H9 (cell line): ENCODE measurements around the gene ZNF416. TPM values are rescaled to one million over a fixed set of nuclear protein-coding genes. Genes with fewer than 3 reads are reported as not detected.

Source experiments
- DNase-seq: peaks from one replicate; pipeline ENCODE4 v3.0.0-alpha.2; 2017
- H2AFZ ChIP-seq: one replicate; pipeline ENCODE4 v1.6.1; 2013; ENCODE audit warnings: mild to moderate bottlenecking, low read length, control low read depth, moderate library complexity
- H2AK5ac ChIP-seq: 2 replicates; pipeline ENCODE4 v1.6.1; 2013; ENCODE audit warnings: low read length, control low read depth, mixed read lengths; ENCODE audit not compliant: insufficient read length
- H2BK120ac ChIP-seq: one replicate; pipeline ENCODE4 v1.6.1; 2013; ENCODE audit warnings: low read depth, mild to moderate bottlenecking, low read length, control low read depth, inconsistent platforms; ENCODE audit not compliant: poor library complexity, severe bottlenecking
- H2BK12ac ChIP-seq: 2 replicates; pipeline ENCODE4 v1.6.1; 2013; ENCODE audit warnings: low read length, control low read depth, mixed read lengths, low read depth; ENCODE audit not compliant: insufficient read length
- H2BK15ac ChIP-seq: 2 replicates; pipeline ENCODE4 v1.6.1; 2013; ENCODE audit warnings: low read depth, low read length, control low read depth
- H2BK20ac ChIP-seq: one replicate; pipeline ENCODE4 v1.6.1; 2013; ENCODE audit warnings: low read depth, mild to moderate bottlenecking, low read length, control low read depth, inconsistent platforms; ENCODE audit not compliant: poor library complexity, severe bottlenecking
- H2BK5ac ChIP-seq: 2 replicates; pipeline ENCODE4 v1.6.1; 2013; ENCODE audit warnings: low read length, control low read depth, mixed read lengths; ENCODE audit not compliant: insufficient read length
- H3K14ac ChIP-seq: 2 replicates; pipeline ENCODE4 v1.6.1; 2013; ENCODE audit warnings: low read length, control low read depth; ENCODE audit not compliant: insufficient read depth
- H3K18ac ChIP-seq: 2 replicates; pipeline ENCODE4 v1.6.1; 2013; ENCODE audit warnings: low read depth, mild to moderate bottlenecking, mixed read lengths, low read length, control low read depth; ENCODE audit not compliant: insufficient read length
- H3K23ac ChIP-seq: 2 replicates; pipeline ENCODE4 v1.6.1; 2013; ENCODE audit warnings: low read length, control low read depth, mixed read lengths, low read depth; ENCODE audit not compliant: insufficient read length
- H3K23me2 ChIP-seq: 2 replicates; pipeline ENCODE4 v1.6.1; 2013; ENCODE audit warnings: low read depth, mild to moderate bottlenecking, mixed read lengths, low read length, control low read depth; ENCODE audit not compliant: insufficient read length, poor library complexity, severe bottlenecking
- H3K27ac ChIP-seq: 2 replicates; pipeline ENCODE4 v1.5.1; 2013; ENCODE audit warnings: low read length, control low read depth, mixed read lengths, low read depth; ENCODE audit not compliant: insufficient read length
- H3K27me3 ChIP-seq: 2 replicates; pipeline ENCODE4 v1.6.1; 2013; ENCODE audit warnings: low read length, control low read depth, inconsistent platforms; ENCODE audit not compliant: insufficient read depth
- H3K4ac ChIP-seq: 2 replicates; pipeline ENCODE4 v1.6.1; 2013; ENCODE audit warnings: low read depth, mild to moderate bottlenecking, control low read depth, inconsistent platforms, low read length, moderate library complexity
- H3K4me1 ChIP-seq: 2 replicates; pipeline ENCODE4 v1.6.1; 2013; ENCODE audit warnings: low read length, control low read depth, inconsistent platforms; ENCODE audit not compliant: insufficient read depth
- H3K4me2 ChIP-seq: 2 replicates; pipeline ENCODE4 v1.6.1; 2013; ENCODE audit warnings: low read length, control low read depth, mixed read lengths; ENCODE audit not compliant: insufficient read length, insufficient read depth
- H3K56ac ChIP-seq: 2 replicates; pipeline ENCODE4 v1.6.1; 2013; ENCODE audit warnings: low read depth, mild to moderate bottlenecking, mixed read lengths, low read length, control low read depth; ENCODE audit not compliant: insufficient read length
- H3K79me1 ChIP-seq: 2 replicates; pipeline ENCODE4 v1.6.1; 2013; ENCODE audit warnings: low read depth, mild to moderate bottlenecking, moderate library complexity, low read length, control low read depth, inconsistent platforms; ENCODE audit not compliant: insufficient read depth, poor library complexity, severe bottlenecking
- H3K79me2 ChIP-seq: 2 replicates; pipeline ENCODE4 v1.6.1; 2013; ENCODE audit warnings: low read length, control low read depth, inconsistent platforms; ENCODE audit not compliant: insufficient read depth
- H3K9ac ChIP-seq: 2 replicates; pipeline ENCODE4 v1.6.1; 2013; ENCODE audit warnings: low read length, control low read depth, mixed read lengths; ENCODE audit not compliant: insufficient read length; ENCODE audit errors: extremely low read depth
- H3K9me3 ChIP-seq: one replicate; pipeline ENCODE4 v1.6.1; 2013; ENCODE audit warnings: low read depth, low read length, inconsistent platforms; ENCODE audit not compliant: control insufficient read depth
- H3T11ph ChIP-seq: one replicate; pipeline ENCODE4 v1.6.1; 2013; ENCODE audit warnings: mild to moderate bottlenecking, low read length, control low read depth, inconsistent platforms
- H4K20me1 ChIP-seq: one replicate; pipeline ENCODE4 v1.6.1; 2013; ENCODE audit not compliant: control insufficient read depth, insufficient read length, insufficient read depth
- H4K5ac ChIP-seq: 2 replicates; pipeline ENCODE4 v1.6.1; 2013; ENCODE audit warnings: low read depth, mild to moderate bottlenecking, mixed read lengths, low read length, control low read depth; ENCODE audit not compliant: insufficient read length
- H4K8ac ChIP-seq: replicated peaks from 2 replicates; pipeline ENCODE4 v1.6.1; 2013; ENCODE audit warnings: low read length, control low read depth, mixed read lengths, low read depth; ENCODE audit not compliant: insufficient read length
- H4K91ac ChIP-seq: 2 replicates; pipeline ENCODE4 v1.6.1; 2013; ENCODE audit warnings: low read depth, mild to moderate bottlenecking, moderate library complexity, mixed read lengths, low read length, control low read depth; ENCODE audit not compliant: insufficient read length
- H3K27ac Mint-ChIP-seq, 3 experiments: 2 replicates in 2 of 3; 3 replicates in 1 of 3; pipeline ENCODE4 v1.8.0; 2020 to 2021; ENCODE audit warnings: mixed read lengths in 3 of 3, mild to moderate bottlenecking in 1 of 3, moderate library complexity in 1 of 3
- H3K27me3 Mint-ChIP-seq: 2 replicates; pipeline ENCODE4 v1.8.0; 2021; ENCODE audit warnings: low read depth, mild to moderate bottlenecking, moderate library complexity, mixed read lengths
- H3K36me3 Mint-ChIP-seq, 3 experiments: 2 replicates in 2 of 3; 3 replicates in 1 of 3; pipeline ENCODE4 v1.8.0; 2020 to 2021; ENCODE audit warnings: low read depth in 3 of 3, mixed read lengths in 3 of 3; ENCODE audit not compliant: insufficient read depth in 1 of 3
- H3K4me1 Mint-ChIP-seq, 2 experiments: 2 replicates each; pipeline ENCODE4 v1.8.0; 2020; ENCODE audit warnings: mixed read lengths in 2 of 2
- H3K4me3 Mint-ChIP-seq, 2 experiments: 2 replicates in 1 of 2; 3 replicates in 1 of 2; pipeline ENCODE4 v1.8.0; 2020 to 2021; ENCODE audit warnings: mild to moderate bottlenecking in 2 of 2, mixed read lengths in 2 of 2, moderate library complexity in 1 of 2
- H3K9me3 Mint-ChIP-seq, 2 experiments: 2 replicates in 1 of 2; 3 replicates in 1 of 2; pipeline ENCODE4 v1.8.0; 2020; ENCODE audit warnings: mild to moderate bottlenecking in 2 of 2, mixed read lengths in 2 of 2, moderate library complexity in 1 of 2
- WGBS: extraction: QIAGEN DNeasy Blood & Tissue Kit; methylation state at CpG from one replicate; pipeline ENCODE4 v1.1.7; 2013; ENCODE audit warnings: missing lambda C conversion rate, low lambda C conversion rate, mixed read lengths; ENCODE audit not compliant: insufficient read length; ENCODE audit errors: extremely low coverage; 5-methylcytosine and 5-hydroxymethylcytosine counted together
- total RNA-seq: library from RNA; stranded (reverse); gene quantifications from 2 replicates; pipeline ENCODE4 v1.2.1, GENCODE V29; 2021
- TF ChIP-seq, protein P1 (sequence below): fragments of 200-600 bp; sonication (generic); conservative IDR thresholded peaks from 3 replicates; pipeline ENCODE4 v1.8.0; 2021; ENCODE audit warnings: antibody characterized with exemption, mild to moderate bottlenecking

The ZNF416 gene
- total RNA-seq, 1 experiment from 2014 or later, result 10.9 TPM

DNA sequence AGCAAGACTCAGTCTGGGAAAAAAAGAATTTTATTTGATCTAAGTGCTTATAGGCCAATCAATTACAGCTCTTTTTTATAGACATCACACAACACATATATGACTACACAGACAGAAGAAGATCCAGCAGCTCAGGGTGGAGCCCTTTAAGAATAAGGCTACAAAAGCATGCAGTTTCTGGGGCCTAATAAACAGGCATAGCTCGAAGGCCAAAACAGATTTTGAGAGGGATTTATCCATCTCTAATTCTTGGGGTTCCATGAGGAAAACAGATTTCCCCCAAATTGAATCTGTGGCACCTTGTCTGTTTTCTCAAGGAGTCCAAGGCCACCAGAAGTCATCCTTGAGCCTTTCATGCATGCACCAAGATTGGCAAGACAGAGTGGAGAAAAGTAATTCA, 15.2 kb downstream of the ZNF416 start:
- H2BK20ac ChIP-seq, result no peak overlapping the region
- peaks cover 5% of the 10 kb centered on the region for H3K23me2 ChIP-seq
- no peak overlapping the region for H4K91ac ChIP-seq
- Mint-ChIP-seq H3K9me3 (peaks cover 86 to 87% of the 10 kb centered on the region in 2 experiments), H3K36me3 (peaks cover 22 to 32% (median 27%) of the 10 kb centered on the region in 3 experiments), H3K4me1 (peaks cover 5% of the 10 kb centered on the region in 2 experiments), H3K27me3 (peaks cover 30% of the 10 kb centered on the region), H3K27ac (no peak overlapping the region), H3K4me3 (no peak overlapping the region)
- DNase-seq, result no peak
- TF ChIP-seq, protein P1, sequence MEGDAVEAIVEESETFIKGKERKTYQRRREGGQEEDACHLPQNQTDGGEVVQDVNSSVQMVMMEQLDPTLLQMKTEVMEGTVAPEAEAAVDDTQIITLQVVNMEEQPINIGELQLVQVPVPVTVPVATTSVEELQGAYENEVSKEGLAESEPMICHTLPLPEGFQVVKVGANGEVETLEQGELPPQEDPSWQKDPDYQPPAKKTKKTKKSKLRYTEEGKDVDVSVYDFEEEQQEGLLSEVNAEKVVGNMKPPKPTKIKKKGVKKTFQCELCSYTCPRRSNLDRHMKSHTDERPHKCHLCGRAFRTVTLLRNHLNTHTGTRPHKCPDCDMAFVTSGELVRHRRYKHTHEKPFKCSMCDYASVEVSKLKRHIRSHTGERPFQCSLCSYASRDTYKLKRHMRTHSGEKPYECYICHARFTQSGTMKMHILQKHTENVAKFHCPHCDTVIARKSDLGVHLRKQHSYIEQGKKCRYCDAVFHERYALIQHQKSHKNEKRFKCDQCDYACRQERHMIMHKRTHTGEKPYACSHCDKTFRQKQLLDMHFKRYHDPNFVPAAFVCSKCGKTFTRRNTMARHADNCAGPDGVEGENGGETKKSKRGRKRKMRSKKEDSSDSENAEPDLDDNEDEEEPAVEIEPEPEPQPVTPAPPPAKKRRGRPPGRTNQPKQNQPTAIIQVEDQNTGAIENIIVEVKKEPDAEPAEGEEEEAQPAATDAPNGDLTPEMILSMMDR, result no peak
- no peak overlapping the region for H2BK15ac ChIP-seq
- no peak overlapping the region for H3K4me2 ChIP-seq
- H3K14ac ChIP-seq, result no peak overlapping the region
- H2BK5ac ChIP-seq, result no peak overlapping the region
- no peak overlapping the region for H3K4ac ChIP-seq
- H3K79me1 ChIP-seq, result no peaks in the 10 kb centered on the region
- H2AK5ac ChIP-seq, result no peak overlapping the region
- no peak overlapping the region for H3T11ph ChIP-seq
- H4K20me1 ChIP-seq, result no peaks in the 10 kb centered on the region
- H2BK120ac ChIP-seq, result no peak overlapping the region
- no peak overlapping the region for H3K27ac ChIP-seq
- no CpG with 5 or more reads among the region's 1 CpG for WGBS
- H2AFZ ChIP-seq, result no peak overlapping the region
- no peak overlapping the region for H3K56ac ChIP-seq
- no peak overlapping the region for H2BK12ac ChIP-seq
- H4K5ac ChIP-seq, result no peak overlapping the region
- H4K8ac ChIP-seq, result no peak overlapping the region
- no peaks in the 10 kb centered on the region for H3K79me2 ChIP-seq
- no peaks in the 10 kb centered on the region for H3K27me3 ChIP-seq
- no peaks in the 10 kb centered on the region for H3K4me1 ChIP-seq
- no peak overlapping the region for H3K9ac ChIP-seq
- peaks cover 52% of the 10 kb centered on the region for H3K9me3 ChIP-seq
- H3K18ac ChIP-seq, result no peak overlapping the region
- no peak overlapping the region for H3K23ac ChIP-seq
